ENCODE results near the gene RSU1. TPM values are rescaled to one million over a fixed set of nuclear protein-coding genes. Genes with fewer than 3 reads are reported as not detected.
A peak's percentile ranks its signal among the peaks of the same experiment; 100 is the strongest.

The RSU1 gene
- total and polyA plus RNA-seq, 10 of the 15 experiments (the other 5 are each of a cell fraction or from before 2014, with no cell fraction given) = 49.2 to 139 (median 81.3) TPM

DNA sequence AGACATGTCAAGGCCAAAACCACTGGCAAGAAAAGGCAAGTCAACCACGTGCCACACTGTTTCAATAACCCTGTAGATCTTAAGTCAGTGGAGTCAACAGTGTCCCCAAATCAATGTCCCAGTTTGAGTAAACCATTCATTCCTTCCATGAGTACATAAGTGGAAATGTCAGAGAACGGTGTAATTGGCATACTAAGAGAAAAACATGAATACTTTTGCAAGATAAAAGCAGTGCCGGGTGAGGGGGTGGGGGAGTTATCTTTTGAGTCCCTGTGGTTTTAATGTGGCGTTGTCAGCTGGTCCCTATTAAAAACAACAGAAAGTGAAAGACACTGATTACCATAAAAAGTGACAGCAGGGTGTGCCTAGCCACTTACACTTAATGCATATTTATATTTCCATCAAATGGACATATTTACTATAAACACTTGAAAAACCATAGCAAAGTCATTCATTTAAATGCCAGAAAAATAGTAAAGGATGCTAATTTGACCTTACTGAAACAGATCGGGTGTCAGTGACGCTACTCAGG, 37.8 kb downstream of the RSU1 start (continued):
- TF ChIP-seq EED (IDR thresholded peaks at IDR 0.05; ENCODE audit: low read depth) (0 out of 2 replicates have a peak, but pooled peaks have one; percentile 24), SREBF2 (IDR thresholded peaks at IDR 0.05; ENCODE audit: low read length) (no peak), STAT1 (conservative IDR thresholded peaks at IDR 0.05) (no peak), ETV6 (conservative IDR thresholded peaks at IDR 0.05 in 1 of 2, IDR thresholded peaks at IDR 0.05 in 1 of 2; ENCODE audit: borderline replicate concordance in 1 of 2, low read depth in 1 of 2) (no peak), MXI1 (IDR thresholded peaks at IDR 0.05; ENCODE audit: low read depth, low read length) (peak; percentile 71; the same call in 1 of the 2 replicates), MEF2B (IDR thresholded peaks at IDR 0.05; ENCODE audit: partially characterized antibody, poor library complexity, severe bottlenecking) (peak; percentile 44), IKZF1 (conservative IDR thresholded peaks at IDR 0.05) (peak; percentile 22; the same call in 1 of the 2 replicates), JUNB (IDR thresholded peaks at IDR 0.05) (peak; percentile 72)
- TF ChIP-seq, protein P1, sequence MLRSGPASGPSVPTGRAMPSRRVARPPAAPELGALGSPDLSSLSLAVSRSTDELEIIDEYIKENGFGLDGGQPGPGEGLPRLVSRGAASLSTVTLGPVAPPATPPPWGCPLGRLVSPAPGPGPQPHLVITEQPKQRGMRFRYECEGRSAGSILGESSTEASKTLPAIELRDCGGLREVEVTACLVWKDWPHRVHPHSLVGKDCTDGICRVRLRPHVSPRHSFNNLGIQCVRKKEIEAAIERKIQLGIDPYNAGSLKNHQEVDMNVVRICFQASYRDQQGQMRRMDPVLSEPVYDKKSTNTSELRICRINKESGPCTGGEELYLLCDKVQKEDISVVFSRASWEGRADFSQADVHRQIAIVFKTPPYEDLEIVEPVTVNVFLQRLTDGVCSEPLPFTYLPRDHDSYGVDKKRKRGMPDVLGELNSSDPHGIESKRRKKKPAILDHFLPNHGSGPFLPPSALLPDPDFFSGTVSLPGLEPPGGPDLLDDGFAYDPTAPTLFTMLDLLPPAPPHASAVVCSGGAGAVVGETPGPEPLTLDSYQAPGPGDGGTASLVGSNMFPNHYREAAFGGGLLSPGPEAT (IDR thresholded peaks at IDR 0.05; ENCODE audit: low read depth) = peak; percentile 70; the same call in 1 of the 2 replicates
- TF ChIP-seq, protein P2, sequence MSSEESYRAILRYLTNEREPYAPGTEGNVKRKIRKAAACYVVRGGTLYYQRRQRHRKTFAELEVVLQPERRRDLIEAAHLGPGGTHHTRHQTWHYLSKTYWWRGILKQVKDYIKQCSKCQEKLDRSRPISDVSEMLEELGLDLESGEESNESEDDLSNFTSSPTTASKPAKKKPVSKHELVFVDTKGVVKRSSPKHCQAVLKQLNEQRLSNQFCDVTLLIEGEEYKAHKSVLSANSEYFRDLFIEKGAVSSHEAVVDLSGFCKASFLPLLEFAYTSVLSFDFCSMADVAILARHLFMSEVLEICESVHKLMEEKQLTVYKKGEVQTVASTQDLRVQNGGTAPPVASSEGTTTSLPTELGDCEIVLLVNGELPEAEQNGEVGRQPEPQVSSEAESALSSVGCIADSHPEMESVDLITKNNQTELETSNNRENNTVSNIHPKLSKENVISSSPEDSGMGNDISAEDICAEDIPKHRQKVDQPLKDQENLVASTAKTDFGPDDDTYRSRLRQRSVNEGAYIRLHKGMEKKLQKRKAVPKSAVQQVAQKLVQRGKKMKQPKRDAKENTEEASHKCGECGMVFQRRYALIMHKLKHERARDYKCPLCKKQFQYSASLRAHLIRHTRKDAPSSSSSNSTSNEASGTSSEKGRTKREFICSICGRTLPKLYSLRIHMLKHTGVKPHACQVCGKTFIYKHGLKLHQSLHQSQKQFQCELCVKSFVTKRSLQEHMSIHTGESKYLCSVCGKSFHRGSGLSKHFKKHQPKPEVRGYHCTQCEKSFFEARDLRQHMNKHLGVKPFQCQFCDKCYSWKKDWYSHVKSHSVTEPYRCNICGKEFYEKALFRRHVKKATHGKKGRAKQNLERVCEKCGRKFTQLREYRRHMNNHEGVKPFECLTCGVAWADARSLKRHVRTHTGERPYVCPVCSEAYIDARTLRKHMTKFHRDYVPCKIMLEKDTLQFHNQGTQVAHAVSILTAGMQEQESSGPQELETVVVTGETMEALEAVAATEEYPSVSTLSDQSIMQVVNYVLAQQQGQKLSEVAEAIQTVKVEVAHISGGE (CRISPR knock-in tag; IDR thresholded peaks at IDR 0.05) = no peak
